ENCODE measurements around the gene HOXA5.

The HOXA5 gene

DNA sequence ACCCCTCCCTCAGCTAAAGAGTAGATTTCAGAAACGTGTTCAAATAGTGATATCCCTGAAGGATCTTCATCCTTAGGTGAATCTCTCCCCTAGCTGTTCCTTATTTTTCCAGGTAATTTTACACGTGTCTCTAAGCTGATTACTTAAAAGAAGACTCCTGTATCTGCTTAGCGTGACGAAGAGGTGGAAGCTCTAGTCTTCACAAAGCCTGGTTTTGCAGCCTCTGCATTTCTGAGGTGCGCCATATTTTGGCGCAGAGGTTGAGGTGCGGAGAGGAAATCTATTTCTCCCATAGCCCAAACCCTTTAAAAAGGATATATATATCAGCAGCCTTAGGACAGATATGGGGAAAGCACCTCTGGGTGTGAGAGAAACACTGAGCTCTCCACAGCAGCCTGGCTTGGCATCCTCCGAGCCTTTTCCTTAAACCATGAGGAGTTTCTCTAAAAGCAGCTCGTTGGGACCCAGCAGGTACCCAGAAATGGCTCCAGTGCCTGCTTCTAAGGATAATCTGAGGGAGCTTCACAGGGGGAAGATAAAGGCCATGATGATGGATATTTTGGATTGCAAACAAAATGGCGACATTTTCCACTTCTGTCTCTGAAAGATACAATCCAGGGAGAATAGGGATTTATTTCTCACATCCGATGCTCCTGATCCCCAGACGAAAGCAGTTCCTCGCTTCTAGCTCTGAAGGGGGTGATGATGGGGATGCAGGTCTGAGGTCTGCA, 38.0 kb downstream of the HOXA5 start:
- peaks cover 5% of the 10 kb centered on the region for H3K4me1 ChIP-seq (ENCODE audit: insufficient read depth, low read length)
- H3K27me3 ChIP-seq (ENCODE audit: insufficient read depth, low read length), result peaks cover 97% of the 10 kb centered on the region
- H2AFZ ChIP-seq (ENCODE audit: low read depth, low read length), result no peak overlapping the region
- no peak overlapping the region for H3K4me3 ChIP-seq (ENCODE audit: low read length)
- H3K9me3 ChIP-seq (ENCODE audit: low read length), result no peaks in the 10 kb centered on the region
- no peaks in the 10 kb centered on the region for H3K36me3 ChIP-seq (ENCODE audit: insufficient read depth, low read length)

DNA sequence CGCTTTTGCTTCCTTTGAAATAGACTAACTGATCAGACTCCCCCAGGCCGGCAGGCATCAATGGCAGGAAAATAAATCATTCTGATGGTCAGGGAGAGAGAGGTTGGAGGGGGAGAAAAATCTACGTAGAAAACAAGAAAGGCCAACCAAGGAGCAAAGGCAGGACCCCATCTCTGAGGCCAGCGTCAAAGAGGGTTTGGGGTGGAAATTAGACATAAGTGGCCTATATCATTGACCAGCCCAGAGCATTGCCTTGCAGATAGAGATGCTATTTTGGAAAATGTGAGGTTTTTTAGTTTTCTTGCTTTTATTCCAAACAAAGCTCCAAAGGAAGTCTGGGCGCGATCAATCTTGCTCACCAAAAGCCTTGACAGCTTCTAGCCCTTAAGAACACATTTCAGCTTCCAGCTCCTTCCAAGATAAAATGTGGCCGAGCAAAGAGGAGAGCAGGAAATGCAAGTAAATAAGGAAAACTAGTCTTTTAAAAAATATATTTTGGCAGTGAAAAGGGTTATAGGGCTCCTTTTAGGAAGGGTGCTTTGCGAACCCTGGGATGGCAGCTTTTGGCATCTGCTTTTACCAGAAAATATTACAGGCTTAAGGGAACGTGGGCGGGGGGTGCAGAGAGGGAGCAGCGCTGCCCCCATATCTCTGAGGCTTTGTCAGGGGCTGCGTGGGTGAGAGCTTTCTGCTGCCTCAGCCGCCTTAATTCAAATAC, 39.0 kb downstream of the HOXA5 start:
- Histone ChIP-seq H3K27me3 (ENCODE audit: insufficient read depth, low read length) (peaks cover 97% of the 10 kb centered on the region), H3K4me3 (ENCODE audit: low read length) (no peak overlapping the region), H3K4me1 (ENCODE audit: insufficient read depth, low read length) (peaks cover 5% of the 10 kb centered on the region), H2AFZ (ENCODE audit: low read depth, low read length) (no peak overlapping the region), H3K36me3 (ENCODE audit: insufficient read depth, low read length) (no peaks in the 10 kb centered on the region), H3K9me3 (ENCODE audit: low read length) (no peaks in the 10 kb centered on the region)

DNA sequence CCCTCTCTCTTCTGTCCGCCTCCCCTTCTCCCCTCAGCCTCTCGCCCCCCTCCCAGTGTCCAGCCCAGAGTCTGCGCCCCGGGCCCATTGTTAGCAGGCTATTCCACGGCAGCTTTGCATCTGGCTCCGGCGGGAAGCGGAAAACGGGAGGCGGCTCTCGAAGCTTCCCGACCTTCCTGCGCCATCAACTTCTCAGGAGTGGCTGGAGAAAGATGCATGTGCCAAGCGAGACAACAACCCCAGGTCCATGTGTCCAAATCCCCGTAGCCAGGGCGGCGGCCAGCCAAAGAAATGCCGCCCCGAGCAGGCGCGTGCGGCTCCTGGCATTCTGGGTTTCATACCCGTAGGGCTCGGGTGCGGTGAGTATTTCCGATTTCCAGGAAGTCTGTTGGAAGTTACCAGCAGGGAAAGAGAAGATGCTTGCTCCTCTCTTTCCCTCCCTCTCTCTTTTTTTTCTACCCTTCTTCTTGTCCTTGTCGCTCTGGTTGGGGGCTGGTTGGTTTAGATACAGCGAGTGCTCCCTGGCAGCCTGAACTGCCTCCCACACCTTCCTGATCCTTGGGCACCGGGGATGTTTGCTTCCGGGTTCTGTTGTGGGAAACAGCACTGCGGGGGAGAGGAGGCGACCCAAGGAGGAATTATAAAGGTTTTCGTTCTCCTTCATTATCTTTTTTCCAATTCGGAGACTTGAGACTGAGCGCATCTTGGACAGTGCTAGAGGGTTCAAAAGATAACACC, 39.8 kb downstream of the HOXA5 start:
- Histone ChIP-seq H3K4me1 (ENCODE audit: insufficient read depth, low read length) (peaks cover 5% of the 10 kb centered on the region), H3K4me3 (ENCODE audit: low read length) (no peak overlapping the region), H3K9me3 (ENCODE audit: low read length) (no peaks in the 10 kb centered on the region), H2AFZ (ENCODE audit: low read depth, low read length) (no peak overlapping the region), H3K27me3 (ENCODE audit: insufficient read depth, low read length) (peaks cover 97% of the 10 kb centered on the region), H3K36me3 (ENCODE audit: insufficient read depth, low read length) (no peaks in the 10 kb centered on the region)

DNA sequence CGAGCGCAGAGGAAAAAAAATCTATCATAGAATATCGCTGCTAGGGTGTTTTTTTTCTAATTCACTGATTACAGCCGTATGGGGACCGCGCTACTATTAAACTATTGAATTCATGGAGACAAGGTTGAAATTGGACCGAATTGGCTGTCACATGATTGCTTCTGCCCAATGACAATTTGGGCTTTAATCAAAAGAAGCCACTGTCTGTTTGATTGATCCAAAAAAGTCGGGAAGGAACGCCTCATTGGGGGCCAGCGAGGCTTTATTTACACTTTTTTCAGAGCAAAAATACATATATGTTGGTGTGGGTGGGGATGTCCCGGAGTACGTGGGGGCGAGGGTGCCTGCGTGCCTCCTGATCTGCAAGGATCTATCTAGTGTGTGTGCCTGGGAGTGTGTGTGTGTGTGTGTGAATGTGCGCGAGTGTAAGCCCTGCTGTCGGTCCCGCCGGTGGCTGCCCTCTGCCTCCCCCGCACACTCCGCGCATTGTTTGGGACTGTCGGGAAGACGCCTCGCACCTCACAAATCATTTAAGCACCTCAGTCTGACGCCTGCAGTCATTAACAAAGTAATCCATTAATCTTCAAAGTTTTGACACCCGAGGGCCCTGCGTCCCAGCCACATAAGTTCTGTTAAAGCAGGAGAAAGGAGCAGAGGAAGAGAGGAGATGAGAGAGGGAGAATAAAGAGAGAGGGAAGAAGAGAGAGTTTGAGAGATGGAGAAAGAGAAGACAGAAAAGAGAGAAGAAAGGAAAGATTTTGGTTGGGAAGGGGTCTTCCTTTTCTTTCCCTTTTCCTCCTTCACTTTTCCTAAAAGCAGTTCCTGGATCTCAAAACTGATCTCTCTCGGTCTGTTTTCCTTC, 40.7 kb downstream of the HOXA5 start, which contains the start of gene HOXA2:
HOXA2 (minus strand) TSS at position 103 of the 862 bp plus-strand sequence. CDS start 183 bp downstream, outside the sequence.
- Histone ChIP-seq H3K4me1 (ENCODE audit: insufficient read depth, low read length) (peaks cover 5% of the 10 kb centered on the region), H2AFZ (ENCODE audit: low read depth, low read length) (no peak within 1 kb of the TSS), H3K36me3 (ENCODE audit: insufficient read depth, low read length) (no peaks in the 10 kb centered on the region), H3K27me3 (ENCODE audit: insufficient read depth, low read length) (peaks cover 97% of the 10 kb centered on the region), H3K9me3 (ENCODE audit: low read length) (no peaks in the 10 kb centered on the region), H3K4me3 (ENCODE audit: low read length) (no peak within 1 kb of the TSS)

DNA sequence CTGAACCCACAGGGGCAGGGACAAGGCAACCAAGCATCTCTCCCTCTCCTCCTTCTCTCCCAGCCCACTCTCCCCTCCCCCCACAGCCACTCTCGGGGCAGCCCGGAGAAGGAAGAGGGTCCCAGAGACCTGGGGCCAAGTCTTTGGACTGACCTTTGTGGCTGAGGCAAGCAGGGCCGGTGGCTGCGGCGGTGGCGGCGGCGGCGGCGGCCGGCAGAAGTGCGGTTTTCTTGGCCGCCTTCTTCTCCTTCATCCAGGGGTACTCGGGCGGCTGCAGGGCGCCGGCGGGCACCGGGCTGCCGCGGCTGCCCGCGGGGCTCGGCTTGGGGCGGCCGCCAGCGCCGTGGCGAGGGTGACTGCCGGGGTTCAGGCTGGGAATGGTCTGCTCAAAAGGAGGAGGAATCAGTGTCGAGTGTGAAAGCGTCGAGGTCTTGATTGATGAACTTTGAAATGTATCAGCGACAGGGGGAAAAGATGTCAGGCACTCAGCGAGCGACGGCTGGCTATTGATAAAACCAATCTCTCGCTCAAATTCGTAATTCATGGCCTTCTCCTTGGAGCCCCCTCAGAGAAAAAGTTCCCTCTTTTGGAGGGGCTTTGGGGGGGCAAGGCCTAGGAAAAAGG, 41.4 kb downstream of the HOXA5 start:
- H3K9me3 ChIP-seq (ENCODE audit: low read length), result no peaks in the 10 kb centered on the region
- no peak overlapping the region for H3K4me3 ChIP-seq (ENCODE audit: low read length)
- H2AFZ ChIP-seq (ENCODE audit: low read depth, low read length), result no peak overlapping the region
- peaks cover 5% of the 10 kb centered on the region for H3K4me1 ChIP-seq (ENCODE audit: insufficient read depth, low read length)
- H3K27me3 ChIP-seq (ENCODE audit: insufficient read depth, low read length), result peaks cover 97% of the 10 kb centered on the region
- no peaks in the 10 kb centered on the region for H3K36me3 ChIP-seq (ENCODE audit: insufficient read depth, low read length)

DNA sequence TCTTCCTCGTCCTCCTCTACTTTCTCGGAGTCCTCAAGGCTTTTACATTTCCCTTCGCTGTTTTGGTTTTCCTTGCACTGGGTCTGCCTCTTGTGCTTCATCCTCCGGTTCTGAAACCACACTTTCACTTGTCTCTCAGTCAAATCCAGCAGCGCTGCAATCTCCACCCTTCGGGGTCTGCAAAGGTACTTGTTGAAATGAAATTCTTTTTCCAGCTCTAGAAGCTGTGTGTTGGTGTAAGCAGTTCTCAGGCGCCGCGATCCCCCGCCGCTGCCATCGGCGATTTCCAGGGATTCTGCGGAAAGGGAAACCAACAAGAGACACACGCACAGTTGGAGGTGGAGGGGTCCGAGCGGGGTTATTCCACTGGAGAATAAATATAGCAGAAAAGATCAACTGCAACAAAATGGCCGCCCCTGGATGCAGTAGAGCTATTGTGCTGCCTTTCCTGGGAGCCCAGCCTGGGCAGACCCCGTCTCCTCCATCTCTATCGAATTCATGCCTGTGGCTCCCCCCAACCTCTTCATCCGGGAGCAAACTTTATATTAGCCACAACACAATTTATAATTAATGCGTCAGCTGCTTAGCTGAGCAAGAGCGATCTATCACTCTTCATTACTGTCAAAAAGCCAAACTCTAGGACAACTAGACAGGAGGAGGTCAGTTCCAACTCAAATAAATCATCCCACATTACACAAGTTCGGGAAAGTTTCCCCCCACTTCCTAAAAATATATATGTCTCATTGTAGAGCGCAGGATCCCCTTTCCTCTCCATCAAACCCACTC, 42.1 kb downstream of the HOXA5 start:
- Histone ChIP-seq H3K36me3 (ENCODE audit: insufficient read depth, low read length) (no peaks in the 10 kb centered on the region), H3K9me3 (ENCODE audit: low read length) (no peaks in the 10 kb centered on the region), H3K4me1 (ENCODE audit: insufficient read depth, low read length) (peaks cover 4% of the 10 kb centered on the region), H3K4me3 (ENCODE audit: low read length) (no peak overlapping the region), H3K27me3 (ENCODE audit: insufficient read depth, low read length) (peaks cover 98% of the 10 kb centered on the region), H2AFZ (ENCODE audit: low read depth, low read length) (no peak overlapping the region)

DNA sequence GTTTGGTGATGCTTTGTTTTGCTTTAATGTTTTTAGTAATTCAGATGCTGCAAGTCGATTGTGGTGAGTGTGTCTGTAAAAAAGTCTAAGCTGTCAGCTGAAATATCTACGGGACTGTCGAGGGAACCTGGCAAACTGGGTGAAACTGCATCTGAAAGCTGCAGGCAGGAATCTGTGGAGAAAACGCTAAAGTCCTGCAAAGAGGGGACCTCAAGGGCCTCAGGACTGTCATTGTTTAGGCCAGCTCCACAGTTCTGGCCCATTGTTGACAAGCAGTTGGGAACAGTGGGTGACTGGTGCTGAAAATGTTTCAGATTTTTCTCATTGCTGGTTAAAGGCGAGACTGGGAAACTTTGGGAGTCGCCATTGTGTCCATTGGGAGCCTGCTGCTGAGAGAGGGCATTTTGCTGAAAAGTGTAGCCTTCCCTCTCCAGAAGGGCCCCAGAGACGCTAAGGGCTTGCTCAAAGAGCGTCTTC, 42.7 kb downstream of the HOXA5 start:
- no peak overlapping the region for H3K4me3 ChIP-seq (ENCODE audit: low read length)
- H3K27me3 ChIP-seq (ENCODE audit: insufficient read depth, low read length), result peaks cover 96% of the 10 kb centered on the region
- peaks cover 4% of the 10 kb centered on the region for H3K4me1 ChIP-seq (ENCODE audit: insufficient read depth, low read length)
- H3K36me3 ChIP-seq (ENCODE audit: insufficient read depth, low read length), result no peaks in the 10 kb centered on the region
- no peak overlapping the region for H2AFZ ChIP-seq (ENCODE audit: low read depth, low read length)
- H3K9me3 ChIP-seq (ENCODE audit: low read length), result no peaks in the 10 kb centered on the region

DNA sequence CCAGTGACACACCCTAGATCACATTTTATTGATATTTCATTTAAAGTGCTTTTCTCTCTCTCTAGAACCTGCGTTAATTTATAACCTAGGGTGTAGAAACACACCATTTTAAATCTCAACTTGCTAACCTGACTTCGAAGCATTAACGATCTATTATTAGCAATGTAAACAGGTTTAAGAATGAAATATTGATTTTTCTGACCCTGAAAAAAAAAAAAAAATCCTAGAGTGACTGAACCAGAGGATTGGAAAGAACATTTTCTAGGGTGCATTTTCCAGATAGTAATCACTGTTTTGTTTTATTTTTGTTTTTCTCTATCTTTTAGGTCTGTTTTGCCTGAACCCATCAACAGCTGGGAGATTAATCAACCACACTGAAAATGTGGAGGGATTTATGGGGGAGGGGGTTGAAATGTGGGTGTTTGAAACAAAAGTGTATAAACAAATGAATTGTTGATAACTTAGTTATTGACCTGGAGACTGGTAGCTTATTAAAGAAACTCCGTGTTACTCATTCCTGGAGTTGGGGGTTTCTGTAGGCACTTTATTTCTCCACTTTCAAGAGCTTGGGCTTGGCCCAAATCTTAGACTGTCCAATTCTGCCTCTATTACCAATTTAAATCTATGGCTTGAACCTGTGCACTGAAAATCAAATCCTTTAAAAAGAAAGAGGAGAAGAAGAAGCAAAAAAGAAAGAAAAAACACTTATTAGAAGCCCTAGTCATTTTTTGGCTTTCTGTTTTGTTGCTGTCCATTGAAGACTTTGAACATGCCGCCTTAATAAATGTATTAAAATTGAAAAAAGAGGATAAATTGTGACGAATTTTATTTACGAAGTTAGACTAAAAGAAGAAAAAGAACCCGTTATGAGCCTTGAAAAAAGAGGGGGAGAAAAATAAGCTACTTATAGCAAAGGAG, 43.8 kb downstream of the HOXA5 start:
- Histone ChIP-seq H3K27me3 (ENCODE audit: insufficient read depth, low read length) (peaks cover 98% of the 10 kb centered on the region), H3K36me3 (ENCODE audit: insufficient read depth, low read length) (no peaks in the 10 kb centered on the region), H2AFZ (ENCODE audit: low read depth, low read length) (no peak overlapping the region), H3K4me3 (ENCODE audit: low read length) (no peak overlapping the region), H3K9me3 (ENCODE audit: low read length) (peaks cover 2% of the 10 kb centered on the region), H3K4me1 (ENCODE audit: insufficient read depth, low read length) (peaks cover 4% of the 10 kb centered on the region)

DNA sequence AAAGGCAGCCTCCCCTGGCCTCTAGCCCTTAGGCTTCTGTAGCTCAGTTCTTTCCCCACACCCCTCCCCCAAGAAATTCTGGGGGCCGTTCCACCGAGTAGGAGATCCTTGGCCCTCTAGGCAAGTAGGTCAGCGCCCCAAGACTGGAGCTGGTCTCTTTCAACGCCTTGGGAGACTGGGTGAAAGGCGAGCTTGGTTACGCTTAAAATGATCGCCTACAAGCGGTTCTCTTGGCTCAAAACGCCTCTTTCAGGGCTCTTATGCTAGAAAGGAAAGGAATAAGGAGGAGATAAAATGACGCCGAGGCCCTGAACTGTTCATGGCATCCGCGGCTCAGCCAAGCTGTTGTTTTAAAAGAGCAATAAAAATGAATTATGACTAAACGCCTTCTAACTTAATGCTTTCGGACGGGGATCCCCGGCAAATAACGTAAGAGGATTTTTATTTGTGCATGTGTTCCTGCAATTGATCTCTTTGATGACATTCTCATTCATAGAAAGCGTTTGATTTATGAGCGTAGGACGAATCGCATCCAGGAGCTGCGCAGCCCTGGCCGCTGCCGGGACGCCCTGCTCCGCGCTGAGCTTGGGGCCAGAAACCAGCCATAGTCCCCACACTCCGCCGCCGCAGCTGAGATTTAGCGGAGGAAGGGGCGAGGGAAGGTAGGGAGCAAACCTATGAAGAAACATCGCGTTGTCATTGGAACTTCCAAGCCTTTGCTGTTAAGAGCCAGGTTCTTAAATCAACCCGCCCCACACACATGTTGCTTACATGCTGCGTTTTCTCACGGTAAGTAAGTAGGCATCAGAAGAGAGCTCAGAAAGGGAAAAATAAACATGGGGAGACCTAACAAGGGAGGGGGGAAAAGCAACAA, 44.7 kb downstream of the HOXA5 start:
- H3K4me1 ChIP-seq (ENCODE audit: insufficient read depth, low read length), result peaks cover 4% of the 10 kb centered on the region
- peaks cover 98% of the 10 kb centered on the region for H3K27me3 ChIP-seq (ENCODE audit: insufficient read depth, low read length)
- H2AFZ ChIP-seq (ENCODE audit: low read depth, low read length), result no peak overlapping the region
- H3K36me3 ChIP-seq (ENCODE audit: insufficient read depth, low read length), result no peaks in the 10 kb centered on the region
- no peak overlapping the region for H3K4me3 ChIP-seq (ENCODE audit: low read length)
- peaks cover 2% of the 10 kb centered on the region for H3K9me3 ChIP-seq (ENCODE audit: low read length)
